HG03342 (cell line): ENCODE measurements around the gene GPNMB.
"Not testable (repeated sequence)": the region's sequence is repeated elsewhere in the genome, so short reads cannot be mapped to it uniquely, and the experiment has no call there.

ENCODE experiments used
- ATAC-seq: cut with Tn5 transposase; IDR thresholded peaks from one replicate; pipeline ENCODE4 v1.9.1; 2021; ENCODE audit warnings: mild to moderate bottlenecking, moderate library complexity; ENCODE audit not compliant: unreplicated experiment

Gene GPNMB

DNA sequence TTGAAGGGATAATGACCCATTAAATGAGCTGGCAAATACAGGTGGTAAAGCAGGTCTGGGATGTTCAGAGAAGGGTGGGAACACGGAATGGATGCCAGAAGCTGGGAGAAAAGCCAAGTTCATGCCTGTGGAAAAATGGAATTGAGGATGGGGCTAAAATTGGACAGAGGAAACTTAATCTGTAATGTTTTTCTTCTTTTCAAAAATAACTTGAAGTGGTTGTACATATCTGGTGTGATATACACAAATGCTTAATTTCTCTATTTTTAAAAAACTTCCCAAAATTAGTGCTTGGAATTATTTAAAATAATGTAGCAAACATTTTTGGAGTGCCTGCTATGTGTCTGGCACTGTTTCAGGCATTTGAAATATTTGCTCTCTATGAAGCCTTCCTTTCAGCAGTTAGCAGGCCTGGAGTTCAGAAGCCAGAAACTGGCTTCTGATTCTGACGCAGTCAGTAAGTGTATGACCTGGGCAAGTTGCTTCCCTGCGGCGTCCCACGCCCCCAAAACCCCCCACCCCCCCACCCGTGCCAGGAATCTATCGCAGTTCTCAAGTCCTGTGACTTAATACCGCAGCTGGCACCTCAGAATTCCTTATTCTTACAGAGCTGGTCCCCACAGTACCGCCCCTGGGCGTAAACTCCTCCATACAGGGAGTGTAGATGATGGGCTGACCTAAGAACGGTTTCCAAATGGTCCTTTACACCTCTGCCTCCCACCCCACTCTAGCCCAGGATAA is 51.7 kb downstream of the GPNMB start:
- peak; percentile 5 for ATAC-seq

DNA sequence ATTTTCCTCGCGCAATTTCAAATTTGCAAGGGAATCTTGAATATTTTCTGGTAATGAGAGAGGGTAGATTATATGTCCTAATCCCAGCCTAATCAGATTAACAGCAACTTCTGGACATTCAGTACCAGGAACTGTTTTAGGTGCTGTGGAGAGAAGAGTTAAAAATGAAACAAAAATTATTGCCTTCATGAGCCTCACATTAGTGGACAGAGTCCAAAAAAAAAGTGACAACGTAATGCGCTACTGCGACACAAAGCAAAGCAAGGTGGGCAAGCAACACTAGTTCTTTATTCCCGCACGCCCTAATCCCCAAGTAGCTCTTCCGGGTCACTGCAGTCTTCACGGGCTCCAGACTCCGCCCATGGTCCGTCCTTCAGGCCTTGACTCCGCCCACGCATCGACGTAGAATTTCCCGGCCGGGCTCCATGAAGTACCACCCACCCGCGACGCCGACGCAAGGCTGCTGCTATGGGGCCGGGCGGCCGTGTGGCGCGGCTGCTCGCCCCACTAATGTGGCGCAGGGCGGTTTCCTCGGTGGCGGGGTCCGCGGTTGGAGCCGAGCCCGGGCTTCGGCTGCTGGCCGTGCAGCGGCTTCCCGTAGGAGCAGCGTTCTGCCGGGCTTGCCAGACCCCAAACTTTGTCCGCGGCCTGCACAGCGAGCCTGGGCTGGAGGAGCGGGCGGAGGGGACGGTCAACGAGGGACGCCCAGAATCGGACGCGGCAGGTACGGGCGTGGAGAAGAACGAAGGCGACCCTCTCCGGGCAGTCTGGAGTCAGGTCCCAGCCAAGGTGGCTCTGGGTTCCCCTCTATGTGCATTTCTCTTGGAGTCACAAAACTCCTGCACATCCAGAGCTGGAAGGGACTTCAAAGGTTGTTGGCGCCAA is 52.6 kb downstream of the GPNMB start, which contains the start of gene MALSU1:
Gene MALSU1 (plus strand): TSS at position 455 of the 885 bp plus-strand sequence. CDS start 14 bp downstream, at position 469.
- peak; percentile 99 for ATAC-seq

DNA sequence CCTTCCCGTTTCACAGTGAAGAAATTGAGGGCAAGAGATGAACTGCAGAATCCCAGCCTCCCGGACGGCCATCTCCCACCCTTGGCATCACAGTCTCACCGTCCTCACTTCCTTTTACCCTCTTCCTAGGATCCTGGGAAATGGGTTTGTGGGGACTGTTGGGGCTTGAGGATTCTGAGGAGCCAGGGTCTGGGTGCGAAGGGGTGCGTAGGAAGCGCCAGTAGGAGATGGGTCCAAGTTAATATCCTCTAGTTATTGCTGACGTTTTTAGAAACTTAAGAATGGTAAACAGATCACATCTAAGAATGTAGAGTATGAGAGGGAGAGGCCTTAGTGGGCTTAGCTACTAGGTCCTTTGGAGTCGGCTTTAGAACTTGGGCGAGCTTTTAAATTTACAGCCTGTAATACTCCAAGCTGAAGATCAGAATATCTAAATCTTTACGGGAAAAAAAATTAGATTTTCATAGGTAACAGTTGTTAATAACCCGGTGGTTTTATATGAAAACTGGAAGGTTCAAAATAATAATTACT is 53.3 kb downstream of the GPNMB start:
- ATAC-seq: peak; percentile 1

GRCh38 chr7:23306936-23307521 is 60.5 kb downstream of the GPNMB start:
- ATAC-seq: no peak

DNA sequence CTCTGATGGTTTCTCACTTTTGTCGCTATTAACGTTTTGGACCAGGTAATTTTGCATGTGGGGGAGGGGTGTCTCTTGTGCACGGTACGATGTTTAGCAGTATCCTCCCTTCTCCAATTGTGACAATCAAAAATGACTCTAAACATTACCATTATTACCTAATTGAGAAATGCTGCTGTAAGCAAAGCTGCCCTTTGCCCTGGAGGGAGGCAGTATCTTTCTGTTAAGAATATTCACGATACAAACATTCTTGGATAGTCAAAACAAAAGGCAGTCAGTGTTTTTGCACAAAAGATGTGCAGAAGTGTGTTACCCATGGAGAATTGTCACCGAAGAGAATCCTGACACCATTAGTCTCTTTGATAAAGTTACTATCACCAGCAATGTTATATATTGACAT is 62.2 kb downstream of the GPNMB start:
- ATAC-seq: no peak

- not testable (repeated sequence) for ATAC-seq
Observed at GRCh38 chr7:23312141-23312540, 65.6 kb downstream of the GPNMB start.

DNA sequence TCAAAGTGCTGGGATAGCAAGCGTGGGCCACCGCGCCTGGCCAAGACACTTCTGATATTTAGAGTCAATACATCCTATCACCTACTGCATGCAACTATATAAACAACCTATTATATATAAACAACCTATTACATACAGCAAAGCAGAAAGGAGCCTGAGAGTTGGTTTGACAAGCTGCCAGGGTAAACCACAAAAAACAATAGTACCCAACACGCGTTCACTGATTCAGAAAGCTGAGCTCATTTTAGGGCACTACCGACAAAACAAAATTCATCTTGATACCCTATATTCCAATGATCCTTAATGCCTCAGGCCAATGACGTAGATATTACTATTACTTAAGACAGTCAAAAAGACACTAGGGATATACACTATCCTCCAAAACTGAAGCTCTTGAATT is 68.8 kb downstream of the GPNMB start:
- ATAC-seq: no peak
